Measurements from ENCODE around the gene AKAP13.

DNA sequence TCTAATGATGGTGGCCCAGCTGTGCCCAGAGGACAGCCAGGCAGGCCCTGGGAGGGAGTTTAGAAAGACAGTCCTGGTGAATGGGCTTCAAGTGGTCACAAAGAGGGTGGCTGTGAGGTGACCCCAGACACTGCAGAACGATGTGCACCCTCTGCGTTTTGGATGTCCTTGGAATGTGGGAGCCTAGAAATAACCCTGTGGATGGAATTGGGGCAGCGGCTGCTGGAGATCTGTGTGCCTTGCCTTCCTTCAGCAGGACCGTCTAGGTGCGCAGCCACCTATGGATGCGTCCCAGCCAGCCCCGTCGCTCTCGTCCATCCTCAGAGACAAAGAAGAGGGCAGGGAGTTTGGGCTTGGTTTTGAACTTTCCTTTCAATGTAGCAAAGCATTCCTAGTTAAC, 367.8 kb downstream of the AKAP13 start:
- TF ChIP-seq POLR2AphosphoS5 (IDR thresholded peaks at IDR 0.05; ENCODE audit: low read depth, low read length): no peak
- TF ChIP-seq POLR2A (IDR thresholded peaks at IDR 0.05; ENCODE audit: low read depth, low read length): no peak
- no peak for TF ChIP-seq POU2F2 (IDR thresholded peaks at IDR 0.05; ENCODE audit: low read depth, low read length)
- TF ChIP-seq TAF1 (IDR thresholded peaks at IDR 0.05; ENCODE audit: low read depth, low read length): no peak

All from GM12891 (cell line).